GM23338 (cell line): ENCODE measurements around the gene TRIO.

Experiments
- CREB1 ChIP-seq: fragments of 250-450 bp; sonication (Bioruptor Pico); IDR thresholded peaks from 2 replicates; pipeline ENCODE4 v1.5.0; 2020; ENCODE audit warnings: low read depth, mild to moderate bottlenecking, moderate library complexity
- EZH2 ChIP-seq: fragments of 200-600 bp; sonication (generic); IDR thresholded peaks from one replicate; pipeline ENCODE4 v1.8.0; 2017; ENCODE audit warnings: antibody characterized with exemption, mild to moderate bottlenecking, low read depth; ENCODE audit not compliant: unreplicated experiment
- EZH2phosphoT487 ChIP-seq: fragments of 200-600 bp; sonication (generic); IDR thresholded peaks from one replicate; pipeline ENCODE4 v1.8.1; 2018; ENCODE audit warnings: antibody characterized with exemption; ENCODE audit not compliant: unreplicated experiment
- JUNB ChIP-seq: IDR thresholded peaks from one replicate; pipeline ENCODE4 v1.6.1; 2016; ENCODE audit warnings: antibody characterized with exemption; ENCODE audit not compliant: unreplicated experiment
- NANOG ChIP-seq: IDR thresholded peaks from 2 replicates; pipeline ENCODE4 v1.6.1; 2016; ENCODE audit warnings: antibody characterized with exemption, borderline replicate concordance
- POLR2AphosphoS5 ChIP-seq: IDR thresholded peaks from 2 replicates; pipeline ENCODE4 v1.6.1; 2016; ENCODE audit warnings: antibody characterized with exemption, low read depth
- STAT1 ChIP-seq: IDR thresholded peaks from one replicate; pipeline ENCODE4 v1.6.1; 2016; ENCODE audit warnings: antibody characterized with exemption; ENCODE audit not compliant: unreplicated experiment
- ZNF114 ChIP-seq: fragments of 250-450 bp; sonication (Bioruptor Pico); IDR thresholded peaks from 2 replicates; pipeline ENCODE4 v1.5.0; 2020; ENCODE audit warnings: mild to moderate bottlenecking, moderate library complexity
- ZNF331 ChIP-seq: fragments of 250-450 bp; sonication (Bioruptor Pico); IDR thresholded peaks from 2 replicates; pipeline ENCODE4 v1.5.0; 2020; ENCODE audit warnings: low read depth, mild to moderate bottlenecking, moderate library complexity
- TF ChIP-seq, protein P1 (sequence below), 2 experiments: fragments of 200-600 bp in 1 of 2; sonication (generic) in 1 of 2; conservative IDR thresholded peaks; 2 replicates each; pipeline versions ENCODE4 v1.5.1 to v1.6.1; 2016 to 2017; ENCODE audit warnings: antibody characterized with exemption in 2 of 2, low read depth in 2 of 2, mild to moderate bottlenecking in 2 of 2, moderate library complexity in 1 of 2
- TF ChIP-seq, protein P2 (sequence below): fragments of 250-450 bp; sonication (Bioruptor Pico); IDR thresholded peaks from 2 replicates; pipeline ENCODE4 v1.5.0; 2020; ENCODE audit warnings: mild to moderate bottlenecking, moderate library complexity
- TF ChIP-seq, protein P3 (sequence below): IDR thresholded peaks from 2 replicates; pipeline ENCODE4 v1.6.1; 2016; ENCODE audit warnings: antibody characterized with exemption
- TF ChIP-seq, protein P4 (sequence below): IDR thresholded peaks from one replicate; pipeline ENCODE4 v1.6.1; 2018; ENCODE audit warnings: antibody characterized with exemption; ENCODE audit not compliant: unreplicated experiment

DNA sequence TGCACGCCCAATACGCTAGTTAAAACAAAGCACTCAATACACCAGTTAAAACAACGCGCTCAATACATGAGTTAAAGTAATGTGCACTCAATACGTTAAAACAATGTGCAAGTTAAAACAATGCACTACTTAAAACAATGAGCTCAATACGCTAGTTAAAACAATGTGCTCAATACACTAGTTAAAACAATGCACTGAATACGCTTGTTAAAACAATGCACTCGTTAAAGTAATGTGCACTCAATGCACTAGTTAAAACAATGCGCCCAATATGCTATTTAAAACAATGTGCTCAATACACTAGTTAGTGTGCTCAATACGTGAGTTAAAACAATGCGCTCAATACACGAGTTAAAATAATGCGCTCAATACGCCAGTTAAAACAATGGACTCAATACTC lies 185.0 kb downstream of the TRIO start:
- TF ChIP-seq, protein P1, sequence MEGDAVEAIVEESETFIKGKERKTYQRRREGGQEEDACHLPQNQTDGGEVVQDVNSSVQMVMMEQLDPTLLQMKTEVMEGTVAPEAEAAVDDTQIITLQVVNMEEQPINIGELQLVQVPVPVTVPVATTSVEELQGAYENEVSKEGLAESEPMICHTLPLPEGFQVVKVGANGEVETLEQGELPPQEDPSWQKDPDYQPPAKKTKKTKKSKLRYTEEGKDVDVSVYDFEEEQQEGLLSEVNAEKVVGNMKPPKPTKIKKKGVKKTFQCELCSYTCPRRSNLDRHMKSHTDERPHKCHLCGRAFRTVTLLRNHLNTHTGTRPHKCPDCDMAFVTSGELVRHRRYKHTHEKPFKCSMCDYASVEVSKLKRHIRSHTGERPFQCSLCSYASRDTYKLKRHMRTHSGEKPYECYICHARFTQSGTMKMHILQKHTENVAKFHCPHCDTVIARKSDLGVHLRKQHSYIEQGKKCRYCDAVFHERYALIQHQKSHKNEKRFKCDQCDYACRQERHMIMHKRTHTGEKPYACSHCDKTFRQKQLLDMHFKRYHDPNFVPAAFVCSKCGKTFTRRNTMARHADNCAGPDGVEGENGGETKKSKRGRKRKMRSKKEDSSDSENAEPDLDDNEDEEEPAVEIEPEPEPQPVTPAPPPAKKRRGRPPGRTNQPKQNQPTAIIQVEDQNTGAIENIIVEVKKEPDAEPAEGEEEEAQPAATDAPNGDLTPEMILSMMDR (conservative IDR thresholded peaks at IDR 0.05; ENCODE audit: low read depth in 2 of 2), result no peak
- TF ChIP-seq EZH2phosphoT487 (no peak), POLR2AphosphoS5 (no peak), JUNB (no peak), CREB1 (CRISPR knock-in tag) (no peak), EZH2 (no peak), NANOG (no peak), ZNF114 (no peak), ZNF331 (CRISPR knock-in tag) (no peak), STAT1 (no peak)
- TF ChIP-seq, protein P2, sequence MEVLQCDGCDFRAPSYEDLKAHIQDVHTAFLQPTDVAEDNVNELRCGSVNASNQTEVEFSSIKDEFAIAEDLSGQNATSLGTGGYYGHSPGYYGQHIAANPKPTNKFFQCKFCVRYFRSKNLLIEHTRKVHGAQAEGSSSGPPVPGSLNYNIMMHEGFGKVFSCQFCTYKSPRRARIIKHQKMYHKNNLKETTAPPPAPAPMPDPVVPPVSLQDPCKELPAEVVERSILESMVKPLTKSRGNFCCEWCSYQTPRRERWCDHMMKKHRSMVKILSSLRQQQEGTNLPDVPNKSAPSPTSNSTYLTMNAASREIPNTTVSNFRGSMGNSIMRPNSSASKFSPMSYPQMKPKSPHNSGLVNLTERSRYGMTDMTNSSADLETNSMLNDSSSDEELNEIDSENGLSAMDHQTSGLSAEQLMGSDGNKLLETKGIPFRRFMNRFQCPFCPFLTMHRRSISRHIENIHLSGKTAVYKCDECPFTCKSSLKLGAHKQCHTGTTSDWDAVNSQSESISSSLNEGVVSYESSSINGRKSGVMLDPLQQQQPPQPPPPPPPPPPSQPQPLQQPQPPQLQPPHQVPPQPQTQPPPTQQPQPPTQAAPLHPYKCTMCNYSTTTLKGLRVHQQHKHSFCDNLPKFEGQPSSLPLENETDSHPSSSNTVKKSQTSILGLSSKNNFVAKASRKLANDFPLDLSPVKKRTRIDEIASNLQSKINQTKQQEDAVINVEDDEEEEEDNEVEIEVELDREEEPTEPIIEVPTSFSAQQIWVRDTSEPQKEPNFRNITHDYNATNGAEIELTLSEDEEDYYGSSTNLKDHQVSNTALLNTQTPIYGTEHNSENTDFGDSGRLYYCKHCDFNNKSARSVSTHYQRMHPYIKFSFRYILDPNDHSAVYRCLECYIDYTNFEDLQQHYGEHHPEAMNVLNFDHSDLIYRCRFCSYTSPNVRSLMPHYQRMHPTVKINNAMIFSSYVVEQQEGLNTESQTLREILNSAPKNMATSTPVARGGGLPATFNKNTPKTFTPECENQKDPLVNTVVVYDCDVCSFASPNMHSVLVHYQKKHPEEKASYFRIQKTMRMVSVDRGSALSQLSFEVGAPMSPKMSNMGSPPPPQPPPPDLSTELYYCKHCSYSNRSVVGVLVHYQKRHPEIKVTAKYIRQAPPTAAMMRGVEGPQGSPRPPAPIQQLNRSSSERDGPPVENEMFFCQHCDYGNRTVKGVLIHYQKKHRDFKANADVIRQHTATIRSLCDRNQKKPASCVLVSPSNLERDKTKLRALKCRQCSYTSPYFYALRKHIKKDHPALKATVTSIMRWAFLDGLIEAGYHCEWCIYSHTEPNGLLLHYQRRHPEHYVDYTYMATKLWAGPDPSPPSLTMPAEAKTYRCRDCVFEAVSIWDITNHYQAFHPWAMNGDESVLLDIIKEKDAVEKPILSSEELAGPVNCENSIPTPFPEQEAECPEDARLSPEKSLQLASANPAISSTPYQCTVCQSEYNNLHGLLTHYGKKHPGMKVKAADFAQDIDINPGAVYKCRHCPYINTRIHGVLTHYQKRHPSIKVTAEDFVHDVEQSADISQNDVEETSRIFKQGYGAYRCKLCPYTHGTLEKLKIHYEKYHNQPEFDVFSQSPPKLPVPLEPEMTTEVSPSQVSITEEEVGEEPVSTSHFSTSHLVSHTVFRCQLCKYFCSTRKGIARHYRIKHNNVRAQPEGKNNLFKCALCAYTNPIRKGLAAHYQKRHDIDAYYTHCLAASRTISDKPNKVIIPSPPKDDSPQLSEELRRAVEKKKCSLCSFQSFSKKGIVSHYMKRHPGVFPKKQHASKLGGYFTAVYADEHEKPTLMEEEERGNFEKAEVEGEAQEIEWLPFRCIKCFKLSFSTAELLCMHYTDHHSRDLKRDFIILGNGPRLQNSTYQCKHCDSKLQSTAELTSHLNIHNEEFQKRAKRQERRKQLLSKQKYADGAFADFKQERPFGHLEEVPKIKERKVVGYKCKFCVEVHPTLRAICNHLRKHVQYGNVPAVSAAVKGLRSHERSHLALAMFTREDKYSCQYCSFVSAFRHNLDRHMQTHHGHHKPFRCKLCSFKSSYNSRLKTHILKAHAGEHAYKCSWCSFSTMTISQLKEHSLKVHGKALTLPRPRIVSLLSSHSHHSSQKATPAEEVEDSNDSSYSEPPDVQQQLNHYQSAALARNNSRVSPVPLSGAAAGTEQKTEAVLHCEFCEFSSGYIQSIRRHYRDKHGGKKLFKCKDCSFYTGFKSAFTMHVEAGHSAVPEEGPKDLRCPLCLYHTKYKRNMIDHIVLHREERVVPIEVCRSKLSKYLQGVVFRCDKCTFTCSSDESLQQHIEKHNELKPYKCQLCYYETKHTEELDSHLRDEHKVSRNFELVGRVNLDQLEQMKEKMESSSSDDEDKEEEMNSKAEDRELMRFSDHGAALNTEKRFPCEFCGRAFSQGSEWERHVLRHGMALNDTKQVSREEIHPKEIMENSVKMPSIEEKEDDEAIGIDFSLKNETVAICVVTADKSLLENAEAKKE, result no peak
- TF ChIP-seq, protein P3, sequence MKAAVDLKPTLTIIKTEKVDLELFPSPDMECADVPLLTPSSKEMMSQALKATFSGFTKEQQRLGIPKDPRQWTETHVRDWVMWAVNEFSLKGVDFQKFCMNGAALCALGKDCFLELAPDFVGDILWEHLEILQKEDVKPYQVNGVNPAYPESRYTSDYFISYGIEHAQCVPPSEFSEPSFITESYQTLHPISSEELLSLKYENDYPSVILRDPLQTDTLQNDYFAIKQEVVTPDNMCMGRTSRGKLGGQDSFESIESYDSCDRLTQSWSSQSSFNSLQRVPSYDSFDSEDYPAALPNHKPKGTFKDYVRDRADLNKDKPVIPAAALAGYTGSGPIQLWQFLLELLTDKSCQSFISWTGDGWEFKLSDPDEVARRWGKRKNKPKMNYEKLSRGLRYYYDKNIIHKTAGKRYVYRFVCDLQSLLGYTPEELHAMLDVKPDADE, result no peak
- TF ChIP-seq, protein P4, sequence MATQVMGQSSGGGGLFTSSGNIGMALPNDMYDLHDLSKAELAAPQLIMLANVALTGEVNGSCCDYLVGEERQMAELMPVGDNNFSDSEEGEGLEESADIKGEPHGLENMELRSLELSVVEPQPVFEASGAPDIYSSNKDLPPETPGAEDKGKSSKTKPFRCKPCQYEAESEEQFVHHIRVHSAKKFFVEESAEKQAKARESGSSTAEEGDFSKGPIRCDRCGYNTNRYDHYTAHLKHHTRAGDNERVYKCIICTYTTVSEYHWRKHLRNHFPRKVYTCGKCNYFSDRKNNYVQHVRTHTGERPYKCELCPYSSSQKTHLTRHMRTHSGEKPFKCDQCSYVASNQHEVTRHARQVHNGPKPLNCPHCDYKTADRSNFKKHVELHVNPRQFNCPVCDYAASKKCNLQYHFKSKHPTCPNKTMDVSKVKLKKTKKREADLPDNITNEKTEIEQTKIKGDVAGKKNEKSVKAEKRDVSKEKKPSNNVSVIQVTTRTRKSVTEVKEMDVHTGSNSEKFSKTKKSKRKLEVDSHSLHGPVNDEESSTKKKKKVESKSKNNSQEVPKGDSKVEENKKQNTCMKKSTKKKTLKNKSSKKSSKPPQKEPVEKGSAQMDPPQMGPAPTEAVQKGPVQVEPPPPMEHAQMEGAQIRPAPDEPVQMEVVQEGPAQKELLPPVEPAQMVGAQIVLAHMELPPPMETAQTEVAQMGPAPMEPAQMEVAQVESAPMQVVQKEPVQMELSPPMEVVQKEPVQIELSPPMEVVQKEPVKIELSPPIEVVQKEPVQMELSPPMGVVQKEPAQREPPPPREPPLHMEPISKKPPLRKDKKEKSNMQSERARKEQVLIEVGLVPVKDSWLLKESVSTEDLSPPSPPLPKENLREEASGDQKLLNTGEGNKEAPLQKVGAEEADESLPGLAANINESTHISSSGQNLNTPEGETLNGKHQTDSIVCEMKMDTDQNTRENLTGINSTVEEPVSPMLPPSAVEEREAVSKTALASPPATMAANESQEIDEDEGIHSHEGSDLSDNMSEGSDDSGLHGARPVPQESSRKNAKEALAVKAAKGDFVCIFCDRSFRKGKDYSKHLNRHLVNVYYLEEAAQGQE, result no peak
